MM.1S (cell line): ENCODE data around the gene RHOT2.

Experiments used
- DNase-seq: peaks from one replicate; pipeline ENCODE4 v3.0.0-alpha.2; 2015
- H2AFZ ChIP-seq: fragments of 300-600 bp; sonication (generic); 2 replicates; pipeline ENCODE4 v1.6.0; 2016; ENCODE audit warnings: antibody characterized with exemption, low read length
- H3F3A ChIP-seq: fragments of 300-600 bp; sonication (generic); 2 replicates; pipeline ENCODE4 v1.6.1; 2016; ENCODE audit warnings: mild to moderate bottlenecking, antibody characterized with exemption, low read length, moderate library complexity, mixed read lengths; ENCODE audit not compliant: insufficient read depth
- H3K27ac ChIP-seq: fragments of 300-600 bp; sonication (generic); 2 replicates; pipeline ENCODE4 v1.5.1; 2016; ENCODE audit warnings: mild to moderate bottlenecking, low read length
- H3K27me3 ChIP-seq: fragments of 300-600 bp; sonication (generic); replicated peaks from 2 replicates; pipeline ENCODE4 v1.6.0; 2016; ENCODE audit warnings: low read length; ENCODE audit not compliant: insufficient read depth
- H3K36me3 ChIP-seq: fragments of 300-600 bp; sonication (generic); replicated peaks from 2 replicates; pipeline ENCODE4 v1.6.1; 2016; ENCODE audit warnings: mild to moderate bottlenecking, low read length, mixed read lengths; ENCODE audit not compliant: insufficient read depth
- H3K4me1 ChIP-seq: fragments of 300-600 bp; sonication (generic); 2 replicates; pipeline ENCODE4 v1.6.1; 2016; ENCODE audit warnings: low read length, mixed read lengths
- H3K4me2 ChIP-seq: fragments of 300-600 bp; sonication (generic); 2 replicates; pipeline ENCODE4 v1.6.0; 2016; ENCODE audit warnings: low read depth, low read length
- H3K4me3 ChIP-seq: fragments of 300-600 bp; sonication (generic); 2 replicates; pipeline ENCODE4 v1.5.1; 2016; ENCODE audit warnings: low read length, mixed read lengths
- H3K79me2 ChIP-seq: fragments of 300-600 bp; sonication (generic); 2 replicates; pipeline ENCODE4 v1.6.1; 2016; ENCODE audit warnings: mixed run types, low read length, mixed read lengths
- H3K9ac ChIP-seq: fragments of 300-600 bp; sonication (generic); 2 replicates; pipeline ENCODE4 v1.6.1; 2016; ENCODE audit warnings: low read length, mixed read lengths
- H3K9me2 ChIP-seq: fragments of 300-600 bp; sonication (generic); replicated peaks from 2 replicates; pipeline ENCODE4 v1.6.1; 2016; ENCODE audit warnings: mild to moderate bottlenecking, low read length, mixed read lengths; ENCODE audit not compliant: insufficient read depth
- H3K9me3 ChIP-seq: fragments of 300-600 bp; sonication (generic); replicated peaks from 2 replicates; pipeline ENCODE4 v1.6.1; 2016; ENCODE audit warnings: mild to moderate bottlenecking, low read length, mixed read lengths; ENCODE audit not compliant: insufficient read depth
- H4K20me1 ChIP-seq: fragments of 300-600 bp; sonication (generic); 2 replicates; pipeline ENCODE4 v1.6.1; 2016; ENCODE audit warnings: mild to moderate bottlenecking, low read length, moderate library complexity, mixed read lengths; ENCODE audit not compliant: insufficient read depth
- CTCF ChIP-seq: fragments of 300-600 bp; sonication (generic); IDR thresholded peaks from 2 replicates; pipeline ENCODE4 v1.5.1; 2016; ENCODE audit warnings: antibody characterized with exemption, low read length, mixed read lengths
- EZH2 ChIP-seq: fragments of 300-600 bp; sonication (generic); optimal IDR thresholded peaks from 2 replicates; pipeline ENCODE3; 2017; ENCODE audit warnings: low read depth, mild to moderate bottlenecking, antibody characterized with exemption, low read length, mixed read lengths
- EZH2phosphoT487 ChIP-seq: fragments of 300-600 bp; sonication (generic); IDR thresholded peaks from 2 replicates; pipeline ENCODE4 v1.6.1; 2018; ENCODE audit warnings: antibody characterized with exemption, low read length

Gene RHOT2

GRCh38 chr16:648071-648780 is 19.7 kb upstream of the RHOT2 start:
- Histone ChIP-seq H3K9me2 (no peaks in the 10 kb centered on the region), H3K9me3 (no peaks in the 10 kb centered on the region), H3K36me3 (no peaks in the 10 kb centered on the region), H3F3A (peaks cover 22% of the 10 kb centered on the region), H3K9ac (peak overlapping the region; percentile 97), H3K4me2 (peak overlapping the region; percentile 99), H3K79me2 (peaks cover 70% of the 10 kb centered on the region), H3K27ac (peak overlapping the region; percentile 83), H3K4me1 (peaks cover 4% of the 10 kb centered on the region; the same call in 1 of the 2 replicates), H2AFZ (peak overlapping the region; percentile 81; the same call in 1 of the 2 replicates), H4K20me1 (no peaks in the 10 kb centered on the region), H3K4me3 (peak overlapping the region; percentile 89), H3K27me3 (no peaks in the 10 kb centered on the region)
- TF ChIP-seq EZH2phosphoT487 (no peak), CTCF (peak; percentile 74), EZH2 (no peak)
- peak; percentile 81 for DNase-seq

GRCh38 chr16:648781-649589 is 18.9 kb upstream of the RHOT2 start, which contains the start of gene WDR90:
Gene WDR90 (plus strand): TSS chr16:649365. CDS start chr16:649417, 52 bp downstream.
- Histone ChIP-seq H3K36me3 (no peaks in the 10 kb centered on the region), H3K9ac (peak within 1 kb of the TSS; percentile 97), H3K9me3 (no peaks in the 10 kb centered on the region), H3K27ac (peak within 1 kb of the TSS; percentile 83), H3K4me1 (peaks cover 4% of the 10 kb centered on the region; the same call in 1 of the 2 replicates), H2AFZ (peak within 1 kb of the TSS; percentile 81), H3K9me2 (no peaks in the 10 kb centered on the region), H4K20me1 (no peaks in the 10 kb centered on the region), H3K4me3 (peak within 1 kb of the TSS; percentile 89), H3K4me2 (peak within 1 kb of the TSS; percentile 99), H3K79me2 (peaks cover 63% of the 10 kb centered on the region), H3F3A (peaks cover 22% of the 10 kb centered on the region), H3K27me3 (no peaks in the 10 kb centered on the region)
- TF ChIP-seq EZH2phosphoT487 (no peak), EZH2 (no peak)
- DNase-seq, result peak; percentile 97

- Histone ChIP-seq H3K4me3 (peak overlapping the region; percentile 89), H3K27me3 (no peaks in the 10 kb centered on the region), H3K79me2 (peaks cover 56% of the 10 kb centered on the region), H3K9me2 (no peaks in the 10 kb centered on the region), H3K4me2 (peak overlapping the region; percentile 99), H3K36me3 (no peaks in the 10 kb centered on the region), H3K27ac (no peak overlapping the region; the same call in 1 of the 2 replicates), H3F3A (peaks cover 22% of the 10 kb centered on the region), H3K9me3 (no peaks in the 10 kb centered on the region), H3K9ac (peak overlapping the region; percentile 97), H4K20me1 (no peaks in the 10 kb centered on the region), H3K4me1 (peaks cover 4% of the 10 kb centered on the region; the same call in 1 of the 2 replicates), H2AFZ (peak overlapping the region; percentile 24; the same call in 1 of the 2 replicates)
- TF ChIP-seq EZH2 (no peak), EZH2phosphoT487 (no peak), CTCF (no peak)
- DNase-seq, result peak; percentile 32
Measured at GRCh38 chr16:649631-650030, 18.3 kb upstream of the RHOT2 start.
